HCT116 (cell line): ENCODE results near the gene CHTF18. TPM values are rescaled to one million over a fixed set of nuclear protein-coding genes. Genes with fewer than 3 reads are reported as not detected.

ENCODE experiments used
- ATAC-seq: fragments of 200-7000 bp; cut with Tn5 transposase; 2 replicates; pipeline ENCODE4 v1.9.1; 2020; ENCODE audit warnings: mild to moderate bottlenecking, moderate library complexity
- BruUV-seq: library from RNA; stranded (reverse); fragments of 400-500 nt; replicated peaks from 2 replicates; lab custom pipeline; 2021; lab: Mats Ljungman, UMichigan
- CTCF ChIA-PET: fragments of 300-600 bp; sonication (Branson Sonifier 250); formaldehyde crosslinking; loops from one replicate; lab custom pipeline; 2021; ENCODE audit warnings: antibody characterized with exemption; lab: Charles Lee
- POLR2A ChIA-PET: fragments of 300-600, 350-600 bp; sonication (Branson Sonifier 250); formaldehyde crosslinking; loops from one replicate; lab custom pipeline; 2021; ENCODE audit warnings: antibody characterized with exemption; lab: Charles Lee
- RAD21 ChIA-PET, 2 experiments: fragments of 300-600 bp; sonication (Branson Sonifier 250); formaldehyde crosslinking; loops; one replicate each; lab custom pipeline; 2023; ENCODE audit warnings: low total read pairs in 2 of 2; ENCODE audit not compliant: uncharacterized antibody in 2 of 2, unreplicated experiment in 2 of 2, low non-redundant PET in 1 of 2; lab: Charles Lee
- DNase-seq: peaks from one replicate; pipeline ENCODE4 v3.0.0-alpha.2; 2010; ENCODE audit warnings: low read depth, low spot score
- H2AFZ ChIP-seq: fragments of 200-600 bp; shearing (Covaris generic), sonication (generic); 2 replicates; pipeline ENCODE4 v1.6.1; 2017; ENCODE audit warnings: low read depth, mixed run types, mixed read lengths, antibody characterized with exemption, low read length; ENCODE audit not compliant: poor library complexity, severe bottlenecking
- H3K27ac ChIP-seq: 2 replicates; pipeline ENCODE4 v1.5.1; 2012; ENCODE audit warnings: low read depth, low read length
- H3K27me3 ChIP-seq: fragments of 200-600 bp; sonication (generic); 2 replicates; pipeline ENCODE4 v1.6.1; 2016; ENCODE audit warnings: mixed run types, low read length, mixed read lengths; ENCODE audit not compliant: insufficient read depth
- H3K36me3 ChIP-seq, 2 experiments: fragments of 200-500 bp in 1 of 2; fragments of 200-600 bp in 1 of 2; sonication (Bioruptor generic) in 1 of 2; sonication (generic) in 1 of 2; 2 replicates each; pipeline versions ENCODE4 v1.5.1 to v1.6.1; 2014 to 2016; ENCODE audit warnings: low read length in 2 of 2, inconsistent platforms in 1 of 2, mixed read lengths in 1 of 2, mixed run types in 1 of 2; ENCODE audit not compliant: insufficient read depth in 2 of 2, control insufficient read depth in 1 of 2
- H3K4me1 ChIP-seq, 2 experiments: fragments of 200-600 bp in 1 of 2; sonication (generic) in 1 of 2; 2 replicates each; pipeline versions ENCODE4 v1.5.1 to v1.6.1; 2012 to 2017; ENCODE audit warnings: low read length in 2 of 2, inconsistent platforms in 1 of 2, mild to moderate bottlenecking in 1 of 2, mixed read lengths in 1 of 2, mixed run types in 1 of 2, moderate library complexity in 1 of 2; ENCODE audit not compliant: insufficient read depth in 2 of 2, control insufficient read depth in 1 of 2
- H3K4me2 ChIP-seq: fragments of 200-600 bp; sonication (generic); 2 replicates; pipeline ENCODE4 v1.6.1; 2017; ENCODE audit warnings: mixed run types, low read length, mixed read lengths
- H3K4me3 ChIP-seq, 2 experiments: fragments of 200-600 bp in 1 of 2; sonication (generic) in 1 of 2; replicated peaks in 1 of 2; 2 replicates each; pipeline ENCODE4 v1.5.1; 2011 to 2016; ENCODE audit warnings: low read length in 2 of 2, control low read depth in 1 of 2, low read depth in 1 of 2, mild to moderate bottlenecking in 1 of 2, mixed read lengths in 1 of 2, mixed run types in 1 of 2
- H3K79me2 ChIP-seq: fragments of 200-600 bp; sonication (generic); 2 replicates; pipeline ENCODE4 v1.6.1; 2017; ENCODE audit warnings: mild to moderate bottlenecking, mixed run types, low read length, moderate library complexity, mixed read lengths; ENCODE audit not compliant: insufficient read depth
- H3K9ac ChIP-seq: fragments of 200-600 bp; sonication (generic); 2 replicates; pipeline ENCODE4 v1.6.1; 2016; ENCODE audit warnings: low read length, mixed read lengths
- H3K9me2 ChIP-seq: fragments of 200-600 bp; sonication (generic), shearing (Covaris generic); 2 replicates; pipeline ENCODE4 v1.6.1; 2017; ENCODE audit warnings: mixed run types, mild to moderate bottlenecking, moderate library complexity; ENCODE audit not compliant: insufficient read depth
- H3K9me3 ChIP-seq, 2 experiments: fragments of 200-500 bp in 1 of 2; fragments of 200-600 bp in 1 of 2; sonication (Bioruptor generic) in 1 of 2; sonication (generic) in 1 of 2; 2 replicates each; pipeline ENCODE4 v1.6.1; 2014 to 2017; ENCODE audit warnings: low read length in 2 of 2, mixed read lengths in 2 of 2, inconsistent platforms in 1 of 2, low read depth in 1 of 2, mild to moderate bottlenecking in 1 of 2, mixed run types in 1 of 2, moderate library complexity in 1 of 2; ENCODE audit not compliant: control insufficient read depth in 1 of 2, insufficient read depth in 1 of 2
- H4K20me1 ChIP-seq: fragments of 200-600 bp; sonication (generic), shearing (Covaris generic); 2 replicates; pipeline ENCODE4 v1.6.1; 2017; ENCODE audit warnings: mixed run types, mild to moderate bottlenecking, moderate library complexity; ENCODE audit not compliant: insufficient read depth
- ATF3 ChIP-seq: IDR thresholded peaks from 2 replicates; pipeline ENCODE4 v1.6.1; 2012
- CBX3 ChIP-seq: IDR thresholded peaks from 2 replicates; pipeline ENCODE4 v1.6.1; 2012; ENCODE audit warnings: low read depth
- CEBPB ChIP-seq: IDR thresholded peaks from 2 replicates; pipeline ENCODE4 v1.6.1; 2012; ENCODE audit warnings: low read depth
- EGR1 ChIP-seq: IDR thresholded peaks from 2 replicates; pipeline ENCODE4 v1.6.1; 2012; ENCODE audit warnings: low read depth
- ELF1 ChIP-seq: IDR thresholded peaks from 2 replicates; pipeline ENCODE4 v1.6.1; 2012; ENCODE audit warnings: low read depth, borderline replicate concordance
- EZH2phosphoT487 ChIP-seq: fragments of 200-600 bp; IDR thresholded peaks from 2 replicates; pipeline ENCODE4 v1.6.1; 2018; ENCODE audit warnings: antibody characterized with exemption, borderline replicate concordance
- FOSL1 ChIP-seq: IDR thresholded peaks from 2 replicates; pipeline ENCODE4 v1.6.1; 2012; ENCODE audit warnings: low read depth
- JUND ChIP-seq: IDR thresholded peaks from 2 replicates; pipeline ENCODE4 v1.6.1; 2012
- POLR2A ChIP-seq: IDR thresholded peaks from 2 replicates; pipeline ENCODE4 v1.7.0; 2011; ENCODE audit warnings: borderline replicate concordance; ENCODE audit not compliant: insufficient read depth, insufficient read length; ENCODE audit errors: extremely low read depth
- POLR2AphosphoS5 ChIP-seq: IDR thresholded peaks from 2 replicates; pipeline ENCODE4 v1.6.1; 2011; ENCODE audit warnings: mild to moderate bottlenecking, low read depth, low read length, moderate library complexity
- RAD21 ChIP-seq: IDR thresholded peaks from 2 replicates; pipeline ENCODE4 v1.6.1; 2012; ENCODE audit warnings: low read depth, mild to moderate bottlenecking
- REST ChIP-seq: IDR thresholded peaks from 2 replicates; pipeline ENCODE4 v1.6.1; 2012; ENCODE audit warnings: low read depth
- SIN3A ChIP-seq: IDR thresholded peaks from 2 replicates; pipeline ENCODE4 v1.6.1; 2012; ENCODE audit warnings: low read depth
- SP1 ChIP-seq: IDR thresholded peaks from 2 replicates; pipeline ENCODE4 v1.6.1; 2012; ENCODE audit warnings: low read depth
- SRF ChIP-seq: IDR thresholded peaks from 2 replicates; pipeline ENCODE4 v1.6.1; 2012; ENCODE audit warnings: low read depth
- TCF7L2 ChIP-seq: IDR thresholded peaks from 2 replicates; pipeline ENCODE4 v1.7.0; 2011; ENCODE audit warnings: borderline replicate concordance, inconsistent platforms; ENCODE audit not compliant: insufficient read depth, insufficient read length; ENCODE audit errors: extremely low read depth
- ZBTB33 ChIP-seq: IDR thresholded peaks from 2 replicates; pipeline ENCODE4 v1.6.1; 2011; ENCODE audit warnings: mild to moderate bottlenecking, low read length, moderate library complexity; ENCODE audit not compliant: insufficient replicate concordance; ENCODE audit errors: extremely low read depth
- ZFX ChIP-seq: fragments of 450-650 bp; IDR thresholded peaks from 2 replicates; pipeline ENCODE4 v1.6.1; 2017
- intact Hi-C: fragments of 100-400 bp; cut with micrococcal nuclease; formaldehyde crosslinking; loops from 2 replicates; pipeline ENCODE4 v1.10.0; 2022
- total RNA-seq: library from RNA; stranded (reverse); gene quantifications from one replicate; pipeline ENCODE4 v1.2.1, GENCODE V29; 2021; ENCODE audit not compliant: unreplicated experiment
- TF ChIP-seq, protein P1 (sequence below): IDR thresholded peaks from 2 replicates; pipeline ENCODE4 v1.6.1; 2012

CHTF18 gene
- total RNA-seq, 1 experiment from 2014 or later, result 145 TPM

DNA sequence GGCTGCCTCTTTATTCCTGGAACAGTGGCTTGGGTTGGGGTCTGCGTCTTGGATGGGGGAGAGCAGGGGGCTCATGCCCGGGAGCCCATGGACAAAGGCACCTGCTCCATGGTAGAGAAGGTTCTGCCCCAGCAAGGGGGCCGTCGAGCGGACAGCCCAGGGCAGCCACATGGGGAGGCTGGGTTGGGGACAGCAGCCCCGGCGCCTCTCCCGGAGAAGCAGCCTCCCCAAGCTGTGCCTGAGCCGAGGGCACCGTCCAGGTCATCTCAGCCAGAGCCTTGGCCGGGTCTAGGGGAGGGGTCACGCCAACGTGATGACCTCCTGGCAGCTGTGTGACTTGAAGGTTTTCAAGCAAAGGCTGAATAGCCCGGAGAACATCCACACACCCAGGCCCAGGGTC, 45.0 kb downstream of the CHTF18 start:
- Histone ChIP-seq H3K27me3 (no peaks in the 10 kb centered on the region), H2AFZ (no peak overlapping the region), H3K9ac (no peak overlapping the region), H3K9me2 (no peaks in the 10 kb centered on the region), H3K4me1 (no peaks in the 10 kb centered on the region), H4K20me1 (no peaks in the 10 kb centered on the region), H3K4me3 (no peak overlapping the region), H3K36me3 (no peaks in the 10 kb centered on the region), H3K27ac (no peak overlapping the region), H3K4me2 (no peak overlapping the region), H3K9me3 (peaks cover 0 to 23% of the 10 kb centered on the region in 2 experiments; a peak in 2 of 4 replicates), H3K79me2 (no peaks in the 10 kb centered on the region)
- ChIA-PET RAD21 (no interaction called here), POLR2A (no interaction called here), CTCF (no interaction called here)
- BruUV-seq, result no TSS peak
- no peak for TF ChIP-seq CBX3
- TF ChIP-seq ZFX, result no peak
- TF ChIP-seq SP1, result no peak
- TF ChIP-seq RAD21, result no peak
- TF ChIP-seq TCF7L2, result no peak
- TF ChIP-seq EZH2phosphoT487, result no peak
- TF ChIP-seq POLR2AphosphoS5, result no peak
- no peak for TF ChIP-seq POLR2A
- TF ChIP-seq, protein P1, sequence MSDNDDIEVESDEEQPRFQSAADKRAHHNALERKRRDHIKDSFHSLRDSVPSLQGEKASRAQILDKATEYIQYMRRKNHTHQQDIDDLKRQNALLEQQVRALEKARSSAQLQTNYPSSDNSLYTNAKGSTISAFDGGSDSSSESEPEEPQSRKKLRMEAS, result no peak
- TF ChIP-seq ELF1, result no peak
- no peak for TF ChIP-seq SRF
- TF ChIP-seq SIN3A, result no peak
- TF ChIP-seq REST, result no peak
- no peak for TF ChIP-seq CEBPB
- TF ChIP-seq ATF3, result no peak
- no peak for TF ChIP-seq JUND
- no peak for TF ChIP-seq FOSL1
- no peak for TF ChIP-seq ZBTB33
- TF ChIP-seq EGR1, result no peak
- intact Hi-C loops, result no loop called here
- ATAC-seq (no peak), DNase-seq (no peak)
